Activated CD8-positive, alpha-beta memory T cell treated with anti-CD3 and anti-CD28 coated beads for 4 hours (primary cell): ENCODE results near the gene CORO1C.

Experiments
- DNase-seq, 2 donors: peaks; one replicate each; pipeline ENCODE4 v3.0.0-alpha.2; 2020; ENCODE audit warnings: low read depth in 2 of 2

The CORO1C gene

DNA sequence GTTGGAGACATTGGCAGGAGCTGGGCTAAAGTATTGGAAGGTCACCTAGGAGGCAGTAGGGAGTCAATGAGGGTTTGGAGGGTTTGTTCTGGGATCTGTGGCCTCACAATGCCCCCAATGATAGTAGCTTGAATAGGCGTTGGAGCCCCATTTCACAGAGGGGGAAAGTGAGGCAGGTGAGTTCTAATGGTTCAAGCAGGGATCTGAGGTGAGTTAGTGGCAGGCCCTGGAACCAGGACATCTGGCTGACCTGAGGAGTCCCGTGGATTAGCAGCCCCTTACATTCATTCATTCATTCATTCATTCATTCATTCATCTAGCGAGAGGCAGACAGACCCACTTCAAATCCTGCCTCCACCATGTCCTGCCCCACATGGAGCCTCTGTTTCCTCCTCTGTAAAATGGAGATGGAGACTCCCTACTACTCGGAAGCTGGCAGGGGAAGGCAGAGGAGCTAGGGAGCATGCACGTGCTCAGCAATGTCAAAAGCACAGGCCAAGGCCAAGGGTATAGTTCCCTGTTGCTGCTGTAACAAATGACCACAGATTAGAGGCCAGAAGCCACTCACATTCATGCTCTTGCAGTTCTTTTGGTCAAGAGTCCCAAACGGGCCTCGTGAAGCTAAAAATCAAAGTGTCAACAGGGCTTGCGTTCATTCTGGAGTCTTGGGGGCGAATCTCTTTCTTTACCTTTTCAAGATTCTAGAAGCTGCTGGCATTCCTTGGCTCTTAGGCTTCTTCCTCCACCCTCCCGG, 131.2 kb downstream of the CORO1C start:
- DNase-seq = no peak

DNA sequence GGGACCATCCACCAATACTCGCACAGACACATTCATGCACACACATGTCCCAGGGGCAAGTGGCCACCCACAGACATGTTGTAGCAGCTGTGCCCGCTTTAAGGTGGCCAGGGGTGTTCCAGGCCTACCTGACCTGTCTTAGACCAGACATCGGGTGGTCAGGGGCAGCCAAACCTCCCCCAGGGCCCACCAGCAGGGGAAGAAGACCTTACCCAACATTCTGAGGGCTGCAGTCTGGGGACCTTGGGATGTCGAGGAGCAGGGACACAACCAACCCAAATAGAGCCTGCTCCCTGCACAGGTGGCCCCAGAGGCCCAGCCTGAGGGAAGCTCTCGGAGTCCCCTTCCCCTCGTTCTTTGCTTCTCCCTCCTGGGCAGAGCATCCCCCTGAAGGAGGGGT, 131.8 kb downstream of the CORO1C start:
- DNase-seq = no peak

DNA sequence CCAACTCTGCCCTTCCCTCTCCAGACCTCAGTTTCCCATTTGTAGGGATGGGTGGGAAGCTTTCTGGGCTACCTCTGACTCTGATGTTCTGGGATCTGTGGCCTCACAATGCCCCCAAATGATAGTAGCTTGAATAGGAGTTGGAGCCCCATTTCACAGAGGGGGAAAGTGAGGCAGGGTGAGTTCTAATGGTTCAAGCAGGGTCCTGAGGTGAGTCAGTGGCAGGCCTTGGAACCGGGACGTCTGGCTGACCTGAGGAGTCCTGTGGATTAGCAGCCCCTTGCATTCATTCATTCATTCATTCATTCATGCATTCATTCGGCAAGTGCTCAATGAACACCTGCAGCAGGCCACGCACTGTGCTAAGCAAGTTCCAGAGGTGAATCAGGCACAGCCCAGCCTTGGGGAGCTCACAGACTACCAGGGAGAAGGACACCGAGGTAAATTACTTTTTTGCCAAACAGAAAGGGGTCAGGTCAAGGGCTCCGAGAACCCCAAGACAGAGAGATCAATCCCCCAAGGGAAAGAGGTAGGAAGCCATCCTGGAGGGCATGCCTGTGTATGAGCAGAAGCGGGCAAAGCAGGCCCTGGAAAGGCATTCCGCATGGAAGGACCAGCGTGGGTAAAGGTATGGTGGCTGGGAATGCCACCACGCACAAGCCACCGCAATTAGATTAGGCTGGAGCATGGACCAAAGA, 132.6 kb downstream of the CORO1C start:
- no peak for DNase-seq

DNA sequence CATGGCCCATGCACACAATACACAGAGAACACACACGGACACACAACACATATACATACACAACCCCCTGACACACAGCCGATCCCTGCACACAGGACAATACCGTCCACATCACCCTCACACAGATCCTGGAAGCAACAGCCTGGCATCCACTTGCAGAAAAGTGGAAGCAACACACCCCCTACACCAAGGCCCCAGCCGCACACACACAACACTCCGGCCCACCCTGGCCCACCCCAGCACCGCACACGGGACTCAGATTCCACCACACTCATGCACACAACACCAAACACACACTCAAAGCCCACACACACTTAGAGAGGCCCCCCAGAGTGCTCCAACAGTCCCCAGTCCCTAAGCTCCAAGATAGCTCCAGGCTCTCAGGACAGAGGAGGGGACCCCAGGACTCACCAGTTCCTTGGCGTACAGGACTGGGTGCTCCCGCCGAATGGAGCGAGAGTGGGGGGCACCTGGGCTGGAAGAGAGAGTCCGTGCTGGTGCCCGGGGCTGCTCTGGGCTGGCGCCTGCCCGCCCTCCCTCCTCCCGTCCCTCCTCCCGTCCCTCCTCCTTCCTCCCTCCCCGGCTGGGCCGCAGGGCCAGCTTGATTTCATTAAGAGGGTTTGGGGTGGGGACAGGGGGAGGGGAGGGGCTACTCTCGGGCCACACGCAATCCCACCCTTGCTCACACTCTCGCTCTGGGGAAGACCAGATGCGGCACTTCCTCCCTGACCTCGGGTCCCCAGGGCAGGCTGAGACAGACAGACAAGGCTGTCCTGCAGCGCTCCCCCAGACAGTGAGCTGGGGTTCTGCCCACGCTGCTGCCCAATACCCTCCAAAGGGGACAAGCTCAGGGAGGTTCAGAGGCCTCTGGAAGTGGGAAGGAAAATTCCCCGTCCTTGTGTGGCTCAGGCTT, 133.5 kb downstream of the CORO1C start, which contains the start of gene TMEM119:
TMEM119 (minus strand) TSS at position 526 of the 913 bp plus-strand sequence. CDS start 5,701 bp downstream, outside the sequence.
- DNase-seq = no peak

DNA sequence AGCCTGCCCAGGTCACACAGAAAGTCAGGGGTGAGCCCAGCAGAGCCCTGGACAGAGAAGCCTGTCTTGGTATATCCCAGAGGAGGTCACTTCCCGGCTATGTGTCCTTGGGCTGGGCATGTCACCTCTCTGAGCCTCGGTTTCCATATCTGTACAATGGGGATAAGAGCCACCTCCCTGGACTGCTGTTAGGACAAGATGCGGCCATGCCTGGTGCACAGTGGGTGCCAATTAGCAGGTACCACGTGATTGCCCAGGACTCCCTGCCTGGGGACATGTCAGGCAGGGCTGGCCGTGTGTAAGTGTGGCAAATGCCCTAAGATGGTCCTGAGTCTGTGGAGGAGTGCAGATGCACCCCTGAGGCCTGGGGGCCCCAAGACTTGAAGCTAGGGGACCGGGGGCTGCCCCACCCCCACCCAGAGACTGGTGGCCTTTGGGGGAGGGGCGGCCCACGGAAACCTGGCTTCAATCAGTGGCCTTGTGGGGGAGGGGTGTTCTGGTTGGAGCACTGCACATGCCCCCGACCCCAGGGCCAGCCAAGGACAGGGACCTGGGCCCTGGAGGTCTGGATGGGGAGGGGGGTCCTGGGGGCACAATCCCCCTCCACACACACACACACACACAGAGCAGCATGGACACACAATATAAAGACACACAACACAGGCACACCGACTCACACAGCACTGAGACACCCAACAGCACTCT, 134.3 kb downstream of the CORO1C start:
- no peak for DNase-seq

DNA sequence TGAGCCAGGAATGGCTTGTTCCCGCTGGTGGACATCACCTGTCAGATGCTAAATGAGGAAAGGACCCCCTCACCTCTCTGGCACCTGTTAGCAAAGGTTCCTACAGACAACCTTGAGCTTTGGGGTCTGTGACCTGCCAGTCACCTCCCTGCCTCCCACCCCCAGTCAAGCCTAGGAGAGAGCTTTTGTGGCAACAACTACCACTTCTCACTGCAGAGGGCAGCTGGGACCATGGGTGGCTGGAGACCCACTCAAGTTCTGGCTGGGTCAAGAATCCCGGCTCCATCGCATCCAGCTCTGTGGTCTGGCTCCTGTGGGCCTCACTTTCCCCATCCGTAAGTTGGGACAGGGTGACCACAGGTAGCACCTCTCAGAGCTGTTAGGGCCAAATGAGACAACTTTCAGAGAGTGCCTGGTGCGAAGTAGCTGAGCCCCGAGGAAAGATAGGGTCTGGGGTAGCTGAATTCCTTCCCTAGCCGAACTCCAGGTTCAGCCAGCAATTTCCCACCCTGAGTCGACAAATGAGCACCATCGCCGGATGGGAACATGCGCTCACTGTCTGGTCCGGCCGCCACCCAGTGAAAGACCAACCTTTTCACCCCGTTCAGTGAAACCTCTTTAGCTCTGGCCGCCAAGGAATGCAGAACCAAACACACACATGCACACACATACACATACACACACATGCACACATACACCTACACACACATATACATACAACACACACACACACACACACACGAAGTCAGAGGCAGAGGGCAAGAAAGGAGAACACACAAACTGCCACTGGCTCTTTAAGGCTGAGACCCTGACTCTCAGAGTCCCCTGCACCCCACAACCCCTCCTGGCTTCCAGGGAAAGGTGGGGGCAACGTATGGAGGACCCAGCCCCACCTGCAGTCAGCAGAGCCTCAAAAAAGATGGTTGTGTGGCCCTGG, 135.3 kb downstream of the CORO1C start:
- DNase-seq = no peak
